ENCODE measurements around the gene SPRR5. TPM values are rescaled to one million over a fixed set of nuclear protein-coding genes. Genes with fewer than 3 reads are reported as not detected.

Gene SPRR5
- total and polyA plus RNA-seq, 2 of the 4 experiments (the other 2 are of a cell fraction) = not detected

DNA sequence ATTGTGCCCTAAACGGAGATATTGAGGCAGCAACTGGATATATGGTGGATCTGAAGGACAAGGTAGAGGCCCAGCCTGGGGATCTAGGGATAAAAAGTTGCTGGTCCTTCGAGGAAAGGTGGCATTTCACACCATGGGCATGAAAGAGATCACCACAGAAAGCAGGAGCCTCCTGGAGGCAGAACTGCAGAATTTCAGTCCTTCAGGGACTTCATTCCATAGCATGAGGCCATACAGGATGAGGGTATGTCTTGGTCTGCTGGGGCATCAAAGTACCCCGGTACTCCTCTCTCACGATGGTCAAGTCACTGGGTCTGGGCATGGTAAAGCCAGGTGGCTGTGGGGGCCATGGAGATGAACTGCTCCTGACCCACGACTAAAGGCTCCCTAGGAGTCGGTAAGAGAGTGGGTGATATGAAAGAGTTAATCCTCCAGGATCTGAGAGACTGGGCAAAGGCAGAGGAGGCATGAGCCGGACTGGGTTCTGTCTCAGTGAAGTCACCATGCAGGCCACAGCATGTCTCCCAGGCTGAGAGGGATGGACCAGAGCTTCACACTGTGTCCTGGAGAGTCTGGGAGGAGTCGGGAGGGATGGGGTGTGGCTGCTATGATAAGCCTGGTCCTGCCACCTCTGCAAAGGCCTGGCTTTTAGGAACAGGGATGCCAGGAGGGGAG lies 5.8 kb upstream of the SPRR5 start:
- Histone ChIP-seq H3K4ac (ENCODE audit: low read depth, low read length) (no peak overlapping the region), H3K27me3 (ENCODE audit: control insufficient read depth, insufficient read depth, low read length) (no peaks in the 10 kb centered on the region), H3K4me3 (ENCODE audit: insufficient read depth, low read depth, low read length) (no peak overlapping the region), H4K91ac (ENCODE audit: insufficient read depth, low read depth, low read length) (no peak overlapping the region), H2BK20ac (ENCODE audit: low read depth, low read length) (no peak overlapping the region), H3K9me3 (ENCODE audit: control insufficient read depth, insufficient read depth, low read length) (no peaks in the 10 kb centered on the region; the same call in 1 of the 2 replicates), H3K27ac (ENCODE audit: insufficient read depth, low read length) (no peak overlapping the region), H2AFZ (replicated peaks; ENCODE audit: low read length, poor library complexity) (no peak overlapping the region), H4K8ac (ENCODE audit: low read depth in 2 of 2, low read length in 2 of 2) (no peak overlapping the region), H2AK9ac (replicated peaks; ENCODE audit: low read depth, low read length, poor library complexity) (no peak overlapping the region), H3K79me1 (ENCODE audit: low read depth in 1 of 2, low read length in 2 of 2) (no peaks in the 10 kb centered on the region), H3K9ac (ENCODE audit: low read depth, low read length) (no peak overlapping the region), H2BK5ac (ENCODE audit: low read depth, low read length, poor library complexity, severe bottlenecking) (no peak overlapping the region), H4K5ac (ENCODE audit: low read depth, low read length) (no peak overlapping the region), H3K9me1 (ENCODE audit: insufficient read depth, low read length) (no peaks in the 10 kb centered on the region), H2AK5ac (ENCODE audit: low read depth, low read length) (no peak overlapping the region), H4K20me1 (ENCODE audit: insufficient read depth, low read length) (no peaks in the 10 kb centered on the region), H3K56ac (ENCODE audit: extremely low read depth, insufficient read depth, low read length) (no peak overlapping the region), H3K23ac (ENCODE audit: low read depth, low read length) (no peak overlapping the region), H2BK15ac (ENCODE audit: low read depth, low read length) (no peak overlapping the region), H3K18ac (ENCODE audit: low read depth, low read length) (no peak overlapping the region), H3K14ac (replicated peaks; ENCODE audit: low read depth, low read length) (no peak overlapping the region), H3K4me2 (ENCODE audit: low read depth, low read length) (no peak overlapping the region), H2BK120ac (ENCODE audit: low read depth, low read length) (no peak overlapping the region), H3K36me3 (ENCODE audit: control insufficient read depth, insufficient read depth, low read length) (no peaks in the 10 kb centered on the region), H3K4me1 (ENCODE audit: control insufficient read depth, insufficient read depth, low read length) (no peaks in the 10 kb centered on the region)
- DNase-seq (no peak), ATAC-seq (ENCODE audit: low read depth) (no peak)
- ChIA-PET CTCF (no interaction called here), POLR2A (ENCODE audit: unreplicated experiment) (no interaction called here)
- TF ChIP-seq POLR2A (IDR thresholded peaks at IDR 0.05; ENCODE audit: low read depth, low read length) (no peak), MAFK (IDR thresholded peaks at IDR 0.05; ENCODE audit: low read depth, low read length) (no peak), CEBPB (IDR thresholded peaks at IDR 0.05; ENCODE audit: low read depth, low read length) (no peak), FOS (IDR thresholded peaks at IDR 0.05; ENCODE audit: low read depth, low read length) (no peak), CTCF (conservative IDR thresholded peaks at IDR 0.05; ENCODE audit: low read depth, low read length) (no peak), RAD21 (IDR thresholded peaks at IDR 0.05; ENCODE audit: low read length) (no peak), MXI1 (IDR thresholded peaks at IDR 0.05; ENCODE audit: borderline replicate concordance, low read depth, low read length) (no peak)
- dilution Hi-C loops (cut with HindIII; ENCODE audit: low sequenced_read_pairs, unreplicated experiment) = no loop called here
- 28% methylated on average over 5 of the region's 8 CpGs; no CpG with 5 or more reads in 1 of the 2 experiments for WGBS, 2 experiments (ENCODE audit: extremely low coverage in 2 of 2, insufficient read length in 1 of 2)
- BruUV-seq (replicated peaks) = no TSS peak
- in situ Hi-C loops (cut with MboI; ENCODE audit: low sequenced_read_pairs) = no loop called here
- intact Hi-C loops (cut with micrococcal nuclease) = no loop called here

Measured in IMR-90 (cell line).